ENCODE data around the gene SMARCD2. TPM values are rescaled to one million over a fixed set of nuclear protein-coding genes. Genes with fewer than 3 reads are reported as not detected.
A peak's percentile ranks its signal among the peaks of the same experiment; 100 is the strongest.

SMARCD2 gene
- polyA plus RNA-seq, 2 of the 4 experiments (the other 2 are of a cell fraction), result 40.4 to 52.7 TPM

DNA sequence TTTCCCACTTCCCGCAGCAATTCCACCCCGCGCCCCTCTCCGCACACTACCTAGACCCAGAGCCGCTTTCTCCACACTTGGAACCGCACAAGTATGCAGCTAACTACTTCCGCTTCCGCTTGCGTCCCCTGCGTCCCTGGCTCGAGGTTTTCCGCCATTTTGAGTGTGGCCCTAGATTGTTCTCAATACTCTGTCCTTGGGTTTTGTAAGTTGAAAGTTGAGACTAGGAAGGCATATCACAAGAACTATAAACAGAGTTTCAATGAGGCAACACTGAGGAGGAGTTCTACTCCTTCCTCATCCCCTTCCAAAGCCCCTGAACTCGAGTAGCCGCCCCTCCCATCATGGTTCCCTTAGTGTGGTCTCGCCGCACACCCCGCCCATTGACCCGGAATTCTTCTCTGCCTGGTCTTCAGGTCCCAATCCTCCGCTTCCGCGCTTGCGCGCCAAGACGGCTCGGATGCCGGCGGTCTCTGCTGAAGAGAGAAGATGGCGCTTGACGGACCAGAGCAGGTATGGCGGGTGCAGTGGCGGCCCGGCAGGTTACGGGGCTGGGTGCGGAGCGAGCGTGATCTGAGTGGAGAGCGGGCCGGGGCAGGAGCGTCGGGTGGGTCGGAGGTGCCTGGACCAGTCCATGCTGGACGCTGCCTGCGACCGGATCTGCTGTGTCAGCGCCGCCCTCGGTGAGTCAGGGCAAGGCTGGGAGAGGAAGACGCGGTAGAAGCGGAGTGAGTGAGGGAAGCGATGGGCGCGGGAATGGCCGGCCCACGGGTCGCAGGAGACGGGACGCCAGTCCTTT, 15.3 kb downstream of the SMARCD2 start, which contains the start of the genes FTSJ3 and PSMC5 (continued):
- 0 out of 2 replicates have a peak, but pooled peaks have one; percentile 35 for TF ChIP-seq HMGXB4 (CRISPR knock-in tag; IDR thresholded peaks at IDR 0.05; ENCODE audit: borderline replicate concordance)
- peak; percentile 38; the same call in 1 of the 2 replicates for TF ChIP-seq PBX3 (IDR thresholded peaks at IDR 0.05)
- TF ChIP-seq MAFK (IDR thresholded peaks at IDR 0.05; ENCODE audit: partially characterized antibody), result peak; percentile 99
- TF ChIP-seq EHMT2 (IDR thresholded peaks at IDR 0.05; ENCODE audit: low read depth), result no peak
- TF ChIP-seq MAZ (IDR thresholded peaks at IDR 0.05; ENCODE audit: borderline replicate concordance, low read depth, low read length), result no peak; the same call in 1 of the 2 replicates
- TF ChIP-seq HOXB5 (CRISPR knock-in tag; IDR thresholded peaks at IDR 0.05), result 0 out of 2 replicates have a peak, but pooled peaks have one; percentile 16
- TF ChIP-seq RFX5 (IDR thresholded peaks at IDR 0.05), result 0 out of 2 replicates have a peak, but pooled peaks have one; percentile 31
- no peak; the same call in 1 of the 2 replicates for TF ChIP-seq RARB (CRISPR knock-in tag; IDR thresholded peaks at IDR 0.05)
- TF ChIP-seq BHLHE40 (IDR thresholded peaks at IDR 0.05; ENCODE audit: low read depth, low read length), result no peak
- no peak for TF ChIP-seq ZFP36 (IDR thresholded peaks at IDR 0.05; ENCODE audit: borderline replicate concordance, partially characterized antibody)
- TF ChIP-seq POLR2A (IDR thresholded peaks at IDR 0.05; ENCODE audit: low read length), result peak; percentile 94
- no peak for TF ChIP-seq E2F6 (IDR thresholded peaks at IDR 0.05; ENCODE audit: borderline replicate concordance, low read depth)
- TF ChIP-seq, protein P1, sequence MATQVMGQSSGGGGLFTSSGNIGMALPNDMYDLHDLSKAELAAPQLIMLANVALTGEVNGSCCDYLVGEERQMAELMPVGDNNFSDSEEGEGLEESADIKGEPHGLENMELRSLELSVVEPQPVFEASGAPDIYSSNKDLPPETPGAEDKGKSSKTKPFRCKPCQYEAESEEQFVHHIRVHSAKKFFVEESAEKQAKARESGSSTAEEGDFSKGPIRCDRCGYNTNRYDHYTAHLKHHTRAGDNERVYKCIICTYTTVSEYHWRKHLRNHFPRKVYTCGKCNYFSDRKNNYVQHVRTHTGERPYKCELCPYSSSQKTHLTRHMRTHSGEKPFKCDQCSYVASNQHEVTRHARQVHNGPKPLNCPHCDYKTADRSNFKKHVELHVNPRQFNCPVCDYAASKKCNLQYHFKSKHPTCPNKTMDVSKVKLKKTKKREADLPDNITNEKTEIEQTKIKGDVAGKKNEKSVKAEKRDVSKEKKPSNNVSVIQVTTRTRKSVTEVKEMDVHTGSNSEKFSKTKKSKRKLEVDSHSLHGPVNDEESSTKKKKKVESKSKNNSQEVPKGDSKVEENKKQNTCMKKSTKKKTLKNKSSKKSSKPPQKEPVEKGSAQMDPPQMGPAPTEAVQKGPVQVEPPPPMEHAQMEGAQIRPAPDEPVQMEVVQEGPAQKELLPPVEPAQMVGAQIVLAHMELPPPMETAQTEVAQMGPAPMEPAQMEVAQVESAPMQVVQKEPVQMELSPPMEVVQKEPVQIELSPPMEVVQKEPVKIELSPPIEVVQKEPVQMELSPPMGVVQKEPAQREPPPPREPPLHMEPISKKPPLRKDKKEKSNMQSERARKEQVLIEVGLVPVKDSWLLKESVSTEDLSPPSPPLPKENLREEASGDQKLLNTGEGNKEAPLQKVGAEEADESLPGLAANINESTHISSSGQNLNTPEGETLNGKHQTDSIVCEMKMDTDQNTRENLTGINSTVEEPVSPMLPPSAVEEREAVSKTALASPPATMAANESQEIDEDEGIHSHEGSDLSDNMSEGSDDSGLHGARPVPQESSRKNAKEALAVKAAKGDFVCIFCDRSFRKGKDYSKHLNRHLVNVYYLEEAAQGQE (IDR thresholded peaks at IDR 0.05), result peak; percentile 45; the same call in 1 of the 2 replicates
- TF ChIP-seq NFE2L2 (conservative IDR thresholded peaks at IDR 0.05; ENCODE audit: low read length), result peak; percentile 41; the same call in 1 of the 2 replicates
- 0 out of 2 replicates have a peak, but pooled peaks have one; percentile 33 for TF ChIP-seq ATOH8 (CRISPR knock-in tag; IDR thresholded peaks at IDR 0.05; ENCODE audit: low read depth)
- no peak for TF ChIP-seq JUNB (IDR thresholded peaks at IDR 0.05)
- TF ChIP-seq RCOR1 (IDR thresholded peaks at IDR 0.05; ENCODE audit: low read depth, low read length), result no peak
- TF ChIP-seq HDAC2 (IDR thresholded peaks at IDR 0.05), result no peak

Measured in A549 (cell line).